A549 (cell line): ENCODE results near the gene PAK1. TPM values are rescaled to one million over a fixed set of nuclear protein-coding genes. Genes with fewer than 3 reads are reported as not detected.

ENCODE experiments used
- ATAC-seq, 2 experiments: fragments of 200-7000 bp in 1 of 2; fragments of >200 bp in 1 of 2; cut with Nextera tagmentation in 1 of 2; cut with Tn5 transposase in 1 of 2; 3 replicates each; pipeline versions ENCODE4 v1.8.0 to v1.9.1; 2018 to 2020; ENCODE audit warnings: mild to moderate bottlenecking in 1 of 2, moderate library complexity in 1 of 2
- CTCF ChIA-PET: fragments of 300-600 bp; sonication (Branson Sonifier 250); formaldehyde crosslinking; extraction: SDS; loops from one replicate; lab custom pipeline; 2021; ENCODE audit warnings: antibody characterized with exemption, inconsistent platforms; lab: Yijun Ruan, JAX
- POLR2A ChIA-PET: fragments of 350-600 bp; formaldehyde crosslinking; extraction: SDS; loops from one replicate; lab custom pipeline; 2021; ENCODE audit warnings: antibody characterized with exemption, inconsistent platforms; lab: Yijun Ruan, JAX
- DNase-seq, 2 experiments: peaks; one replicate each; pipeline versions ENCODE4 v3.0.0 to v3.0.0-alpha.2; 2011 to 2016; ENCODE audit warnings: low read depth in 1 of 2, low spot score in 1 of 2
- FAIRE-seq: peaks from 2 replicates; lab custom pipeline; 2011; peaks lifted over from hg19 to GRCh38; lab: Jason Lieb, UNC
- H3K27ac ChIP-seq, 2 experiments: fragments of >200 bp; sonication (Bioruptor Twin); formaldehyde crosslinking; 3 replicates each; pipeline ENCODE4 v1.5.1; 2016 to 2017
- H3K4me1 ChIP-seq: fragments of >200 bp; sonication (Bioruptor Twin); formaldehyde crosslinking; 3 replicates; pipeline ENCODE4 v1.6.1; 2016
- H3K4me2 ChIP-seq: fragments of >200 bp; sonication (Bioruptor Twin); formaldehyde crosslinking; 3 replicates; pipeline ENCODE4 v1.6.1; 2016
- H3K4me3 ChIP-seq: fragments of >200 bp; sonication (Bioruptor Twin); formaldehyde crosslinking; 3 replicates; pipeline ENCODE4 v1.5.1; 2016
- H3K9me3 ChIP-seq: fragments of >200 bp; sonication (Bioruptor Twin); formaldehyde crosslinking; 3 replicates; pipeline ENCODE4 v1.6.1; 2016
- CHD2 ChIP-seq: fragments of 150-350 bp; IDR thresholded peaks from 2 replicates; pipeline ENCODE4 v1.6.1; 2014; ENCODE audit warnings: low read length; ENCODE audit not compliant: partially characterized antibody
- ESRRA ChIP-seq: fragments of 150-350 bp; IDR thresholded peaks from 2 replicates; pipeline ENCODE4 v1.6.1; 2014; ENCODE audit warnings: mild to moderate bottlenecking, low read length, borderline replicate concordance
- FOSL2 ChIP-seq, 2 experiments: fragments of 450-650 bp in 1 of 2; fragments of >200 bp in 1 of 2; sonication (Bioruptor Twin) in 1 of 2; formaldehyde crosslinking; IDR thresholded peaks; 2 replicates each; pipeline versions ENCODE4 v1.5.0 to v1.6.1; 2016 to 2020; ENCODE audit warnings: mild to moderate bottlenecking in 1 of 2, moderate library complexity in 1 of 2
- HDAC2 ChIP-seq: fragments of 200-600 bp; sonication (generic); IDR thresholded peaks from 2 replicates; pipeline ENCODE4 v1.6.1; 2016
- HEYL ChIP-seq: fragments of 250-450 bp; sonication (Bioruptor Pico); IDR thresholded peaks from 2 replicates; pipeline ENCODE4 v1.8.0; 2021; ENCODE audit warnings: mild to moderate bottlenecking, moderate library complexity
- HOXA7 ChIP-seq: fragments of 250-450 bp; sonication (Bioruptor Pico); IDR thresholded peaks from 2 replicates; pipeline ENCODE4 v1.5.0; 2020; ENCODE audit warnings: mild to moderate bottlenecking, moderate library complexity
- JUNB ChIP-seq: fragments of >200 bp; sonication (Bioruptor Twin); formaldehyde crosslinking; IDR thresholded peaks from 2 replicates; pipeline ENCODE4 v1.6.1; 2016
- NR3C1 ChIP-seq: fragments of >200 bp; sonication (Bioruptor Twin); formaldehyde crosslinking; IDR thresholded peaks from 3 replicates; pipeline ENCODE4 v1.6.1; 2017
- POLR2A ChIP-seq: IDR thresholded peaks from 2 replicates; pipeline ENCODE4 v1.6.1; 2012; ENCODE audit warnings: mild to moderate bottlenecking, low read length
- POLR2AphosphoS2 ChIP-seq: conservative IDR thresholded peaks from 2 replicates; pipeline ENCODE4 v1.6.1; 2012; ENCODE audit warnings: low read length, improper control_type of control experiment, inconsistent platforms
- RNF2 ChIP-seq: fragments of 200-600 bp; sonication (generic); IDR thresholded peaks from 2 replicates; pipeline ENCODE4 v1.6.1; 2016; ENCODE audit warnings: low read depth, mild to moderate bottlenecking, antibody characterized with exemption, moderate library complexity, borderline replicate concordance
- SREBF2 ChIP-seq: fragments of 450-650 bp; IDR thresholded peaks from 2 replicates; pipeline ENCODE4 v1.6.1; 2014; ENCODE audit warnings: mild to moderate bottlenecking, moderate library complexity
- ZFP36 ChIP-seq: fragments of 450-650 bp; IDR thresholded peaks from 2 replicates; pipeline ENCODE4 v1.6.1; 2014; ENCODE audit warnings: borderline replicate concordance; ENCODE audit not compliant: partially characterized antibody
- ZNF302 ChIP-seq: fragments of 250-450 bp; sonication (Bioruptor Pico); IDR thresholded peaks from 2 replicates; pipeline ENCODE4 v1.9.0; 2021; ENCODE audit warnings: inconsistent platforms, mild to moderate bottlenecking, moderate library complexity
- WGBS: methylation state at CpG from one replicate; pipeline ENCODE4 v1.1.6; 2017; ENCODE audit errors: missing lambda C conversion rate; 5-methylcytosine and 5-hydroxymethylcytosine counted together
- polyA plus RNA-seq, 4 experiments: library from polyadenylated mRNA; depleted of rRNA in 3 of 4; stranded (reverse); fragments of >200 nt; fragmentation: RNase III in 1 of 4; extraction: RNeasy Plus Mini Kit Qiagen cat#74134 plus additional on column Dnase treatment in 1 of 4; gene quantifications; 2 replicates in 3 of 4; 3 replicates in 1 of 4; pipeline ENCODE4 v1.2.3, GENCODE V29; 2011 to 2017
- TF ChIP-seq, protein P1 (sequence below): IDR thresholded peaks from 2 replicates; pipeline ENCODE4 v1.6.1; 2012
- TF ChIP-seq, protein P2 (sequence below): fragments of >200 bp; sonication (Bioruptor Twin); formaldehyde crosslinking; IDR thresholded peaks from 3 replicates; pipeline ENCODE4 v1.6.1; 2016
- TF ChIP-seq, protein P3 (sequence below): fragments of >200 bp; sonication (Bioruptor Twin); formaldehyde crosslinking; IDR thresholded peaks from 3 replicates; pipeline ENCODE4 v1.5.1; 2016
- TF ChIP-seq, protein P4 (sequence below): fragments of 200-600 bp; sonication (generic); IDR thresholded peaks from 2 replicates; pipeline ENCODE4 v1.6.1; 2016; ENCODE audit warnings: antibody characterized with exemption, mild to moderate bottlenecking, moderate library complexity
- TF ChIP-seq, protein P5 (sequence below): fragments of >200 bp; sonication (Bioruptor Twin); formaldehyde crosslinking; IDR thresholded peaks from 2 replicates; pipeline ENCODE4 v1.6.1; 2016
- TF ChIP-seq, protein P6 (sequence below): fragments of 250-450 bp; sonication (Bioruptor Pico); IDR thresholded peaks from 2 replicates; pipeline ENCODE4 v1.5.0; 2021; ENCODE audit warnings: mild to moderate bottlenecking, moderate library complexity, borderline replicate concordance

PAK1 gene
- polyA plus RNA-seq, 2 of the 4 experiments (the other 2 are of a cell fraction) = 20.6 to 60.7 TPM

DNA sequence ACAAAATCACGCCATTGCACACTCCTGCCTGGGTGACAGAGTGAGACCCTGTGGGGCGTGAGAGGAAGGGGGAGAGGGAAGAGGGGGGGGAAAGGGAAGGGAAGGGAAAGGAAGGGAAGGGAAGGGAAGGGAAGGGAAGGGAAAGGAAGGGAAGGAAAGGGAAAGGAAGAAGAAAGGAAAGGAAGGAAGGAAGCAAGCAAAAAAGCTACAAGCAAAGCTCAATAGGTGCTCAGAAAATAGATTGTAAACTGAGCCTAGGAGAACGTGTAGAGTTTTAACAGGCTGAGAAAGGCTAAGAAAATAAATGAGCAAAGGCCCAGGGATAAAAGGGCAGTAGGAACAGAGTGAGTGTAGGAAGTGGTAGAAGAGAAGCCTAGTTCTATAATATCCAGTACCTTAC, 141.6 kb downstream of the PAK1 start:
- POLR2A ChIA-PET = no interaction called here
- 88% methylated on average over 3 of the region's 3 CpGs for WGBS
- H3K4me1 ChIP-seq = no peaks in the 10 kb centered on the region
- ATAC-seq (no peak), DNase-seq (no peak), FAIRE-seq (no peak)
- no peak overlapping the region for H3K27ac ChIP-seq
- CTCF ChIA-PET = interaction anchor here (1.7 kb wide), 1 partner anchor 216 kb away, joined by 4 read pairs; no protein-coding TSS in a partner anchor
- TF ChIP-seq CHD2 (no peak), ZFP36 (no peak), ESRRA (no peak), HDAC2 (no peak), RNF2 (no peak), POLR2A (no peak), JUNB (no peak), ZNF302 (CRISPR knock-in tag) (no peak), POLR2AphosphoS2 (no peak), HOXA7 (CRISPR knock-in tag) (no peak)
- TF ChIP-seq, protein P1, sequence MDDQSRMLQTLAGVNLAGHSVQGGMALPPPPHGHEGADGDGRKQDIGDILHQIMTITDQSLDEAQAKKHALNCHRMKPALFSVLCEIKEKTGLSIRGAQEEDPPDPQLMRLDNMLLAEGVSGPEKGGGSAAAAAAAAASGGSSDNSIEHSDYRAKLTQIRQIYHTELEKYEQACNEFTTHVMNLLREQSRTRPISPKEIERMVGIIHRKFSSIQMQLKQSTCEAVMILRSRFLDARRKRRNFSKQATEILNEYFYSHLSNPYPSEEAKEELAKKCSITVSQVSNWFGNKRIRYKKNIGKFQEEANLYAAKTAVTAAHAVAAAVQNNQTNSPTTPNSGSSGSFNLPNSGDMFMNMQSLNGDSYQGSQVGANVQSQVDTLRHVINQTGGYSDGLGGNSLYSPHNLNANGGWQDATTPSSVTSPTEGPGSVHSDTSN = no peak
- TF ChIP-seq, protein P2, sequence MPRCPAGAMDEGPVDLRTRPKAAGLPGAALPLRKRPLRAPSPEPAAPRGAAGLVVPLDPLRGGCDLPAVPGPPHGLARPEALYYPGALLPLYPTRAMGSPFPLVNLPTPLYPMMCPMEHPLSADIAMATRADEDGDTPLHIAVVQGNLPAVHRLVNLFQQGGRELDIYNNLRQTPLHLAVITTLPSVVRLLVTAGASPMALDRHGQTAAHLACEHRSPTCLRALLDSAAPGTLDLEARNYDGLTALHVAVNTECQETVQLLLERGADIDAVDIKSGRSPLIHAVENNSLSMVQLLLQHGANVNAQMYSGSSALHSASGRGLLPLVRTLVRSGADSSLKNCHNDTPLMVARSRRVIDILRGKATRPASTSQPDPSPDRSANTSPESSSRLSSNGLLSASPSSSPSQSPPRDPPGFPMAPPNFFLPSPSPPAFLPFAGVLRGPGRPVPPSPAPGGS = no peak
- TF ChIP-seq, protein P3, sequence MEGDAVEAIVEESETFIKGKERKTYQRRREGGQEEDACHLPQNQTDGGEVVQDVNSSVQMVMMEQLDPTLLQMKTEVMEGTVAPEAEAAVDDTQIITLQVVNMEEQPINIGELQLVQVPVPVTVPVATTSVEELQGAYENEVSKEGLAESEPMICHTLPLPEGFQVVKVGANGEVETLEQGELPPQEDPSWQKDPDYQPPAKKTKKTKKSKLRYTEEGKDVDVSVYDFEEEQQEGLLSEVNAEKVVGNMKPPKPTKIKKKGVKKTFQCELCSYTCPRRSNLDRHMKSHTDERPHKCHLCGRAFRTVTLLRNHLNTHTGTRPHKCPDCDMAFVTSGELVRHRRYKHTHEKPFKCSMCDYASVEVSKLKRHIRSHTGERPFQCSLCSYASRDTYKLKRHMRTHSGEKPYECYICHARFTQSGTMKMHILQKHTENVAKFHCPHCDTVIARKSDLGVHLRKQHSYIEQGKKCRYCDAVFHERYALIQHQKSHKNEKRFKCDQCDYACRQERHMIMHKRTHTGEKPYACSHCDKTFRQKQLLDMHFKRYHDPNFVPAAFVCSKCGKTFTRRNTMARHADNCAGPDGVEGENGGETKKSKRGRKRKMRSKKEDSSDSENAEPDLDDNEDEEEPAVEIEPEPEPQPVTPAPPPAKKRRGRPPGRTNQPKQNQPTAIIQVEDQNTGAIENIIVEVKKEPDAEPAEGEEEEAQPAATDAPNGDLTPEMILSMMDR = no peak
- TF ChIP-seq, protein P4, sequence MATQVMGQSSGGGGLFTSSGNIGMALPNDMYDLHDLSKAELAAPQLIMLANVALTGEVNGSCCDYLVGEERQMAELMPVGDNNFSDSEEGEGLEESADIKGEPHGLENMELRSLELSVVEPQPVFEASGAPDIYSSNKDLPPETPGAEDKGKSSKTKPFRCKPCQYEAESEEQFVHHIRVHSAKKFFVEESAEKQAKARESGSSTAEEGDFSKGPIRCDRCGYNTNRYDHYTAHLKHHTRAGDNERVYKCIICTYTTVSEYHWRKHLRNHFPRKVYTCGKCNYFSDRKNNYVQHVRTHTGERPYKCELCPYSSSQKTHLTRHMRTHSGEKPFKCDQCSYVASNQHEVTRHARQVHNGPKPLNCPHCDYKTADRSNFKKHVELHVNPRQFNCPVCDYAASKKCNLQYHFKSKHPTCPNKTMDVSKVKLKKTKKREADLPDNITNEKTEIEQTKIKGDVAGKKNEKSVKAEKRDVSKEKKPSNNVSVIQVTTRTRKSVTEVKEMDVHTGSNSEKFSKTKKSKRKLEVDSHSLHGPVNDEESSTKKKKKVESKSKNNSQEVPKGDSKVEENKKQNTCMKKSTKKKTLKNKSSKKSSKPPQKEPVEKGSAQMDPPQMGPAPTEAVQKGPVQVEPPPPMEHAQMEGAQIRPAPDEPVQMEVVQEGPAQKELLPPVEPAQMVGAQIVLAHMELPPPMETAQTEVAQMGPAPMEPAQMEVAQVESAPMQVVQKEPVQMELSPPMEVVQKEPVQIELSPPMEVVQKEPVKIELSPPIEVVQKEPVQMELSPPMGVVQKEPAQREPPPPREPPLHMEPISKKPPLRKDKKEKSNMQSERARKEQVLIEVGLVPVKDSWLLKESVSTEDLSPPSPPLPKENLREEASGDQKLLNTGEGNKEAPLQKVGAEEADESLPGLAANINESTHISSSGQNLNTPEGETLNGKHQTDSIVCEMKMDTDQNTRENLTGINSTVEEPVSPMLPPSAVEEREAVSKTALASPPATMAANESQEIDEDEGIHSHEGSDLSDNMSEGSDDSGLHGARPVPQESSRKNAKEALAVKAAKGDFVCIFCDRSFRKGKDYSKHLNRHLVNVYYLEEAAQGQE = no peak
- TF ChIP-seq, protein P5, sequence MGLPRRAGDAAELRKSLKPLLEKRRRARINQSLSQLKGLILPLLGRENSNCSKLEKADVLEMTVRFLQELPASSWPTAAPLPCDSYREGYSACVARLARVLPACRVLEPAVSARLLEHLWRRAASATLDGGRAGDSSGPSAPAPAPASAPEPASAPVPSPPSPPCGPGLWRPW = no peak
- TF ChIP-seq, protein P6, sequence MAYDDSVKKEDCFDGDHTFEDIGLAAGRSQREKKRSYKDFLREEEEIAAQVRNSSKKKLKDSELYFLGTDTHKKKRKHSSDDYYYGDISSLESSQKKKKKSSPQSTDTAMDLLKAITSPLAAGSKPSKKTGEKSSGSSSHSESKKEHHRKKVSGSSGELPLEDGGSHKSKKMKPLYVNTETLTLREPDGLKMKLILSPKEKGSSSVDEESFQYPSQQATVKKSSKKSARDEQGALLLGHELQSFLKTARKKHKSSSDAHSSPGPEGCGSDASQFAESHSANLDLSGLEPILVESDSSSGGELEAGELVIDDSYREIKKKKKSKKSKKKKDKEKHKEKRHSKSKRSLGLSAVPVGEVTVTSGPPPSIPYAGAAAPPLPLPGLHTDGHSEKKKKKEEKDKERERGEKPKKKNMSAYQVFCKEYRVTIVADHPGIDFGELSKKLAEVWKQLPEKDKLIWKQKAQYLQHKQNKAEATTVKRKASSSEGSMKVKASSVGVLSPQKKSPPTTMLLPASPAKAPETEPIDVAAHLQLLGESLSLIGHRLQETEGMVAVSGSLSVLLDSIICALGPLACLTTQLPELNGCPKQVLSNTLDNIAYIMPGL (CRISPR knock-in tag) = no peak
- no peak overlapping the region for H3K4me2 ChIP-seq
- no peak overlapping the region for H3K4me3 ChIP-seq
- no peaks in the 10 kb centered on the region for H3K9me3 ChIP-seq

DNA sequence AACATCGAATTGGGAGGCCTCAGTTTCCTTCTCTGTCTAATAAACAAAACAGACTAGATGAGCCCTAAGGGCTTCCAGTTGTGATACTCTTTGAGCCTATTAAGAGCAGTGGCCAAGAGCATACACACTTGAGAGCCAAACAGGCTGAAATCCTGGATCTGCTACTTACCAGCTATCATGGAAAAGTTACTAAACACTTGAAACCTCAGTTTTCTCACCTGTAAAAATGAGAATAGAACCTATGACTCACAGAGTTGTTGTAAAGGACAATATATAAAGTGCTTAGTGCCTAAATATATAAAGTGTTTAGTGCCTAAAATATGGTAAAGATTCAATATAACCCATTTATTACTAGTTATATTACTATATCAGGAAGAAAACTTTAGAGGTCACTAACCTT, 148.7 kb downstream of the PAK1 start:
- TF ChIP-seq NR3C1 = no peak
- TF ChIP-seq FOSL2 (IDR thresholded peaks at IDR 0.05) = no peak
- no peak for TF ChIP-seq FOSL2 (CRISPR knock-in tag; IDR thresholded peaks at IDR 0.05)
- no peak for TF ChIP-seq SREBF2
- no peak for TF ChIP-seq HEYL (CRISPR knock-in tag)
- TF ChIP-seq, all 56 proteins: peak for 0
- no peak for DNase-seq
- no peak for FAIRE-seq
- no peak overlapping the region for H3K4me2 ChIP-seq
- no peaks in the 10 kb centered on the region for H3K9me3 ChIP-seq
- no peak overlapping the region for H3K4me3 ChIP-seq
- no peaks in the 10 kb centered on the region for H3K4me1 ChIP-seq
- ChIA-PET POLR2A (no interaction called here), CTCF (no interaction called here)
- whole genome bisulfite sequencing = 14% methylated on average over 1 of the region's 1 CpG
- ATAC-seq = no peak
- no peak overlapping the region for H3K27ac ChIP-seq
